Measurements from ENCODE around the gene NBPF3. TPM values are rescaled to one million over a fixed set of nuclear protein-coding genes. Genes with fewer than 3 reads are reported as not detected.

The NBPF3 gene
- total and polyA plus RNA-seq, 2 donors (not counting 3 experiments of a cell fraction or from before 2014, with no cell fraction given), result 3.3 to 6.5 TPM

DNA sequence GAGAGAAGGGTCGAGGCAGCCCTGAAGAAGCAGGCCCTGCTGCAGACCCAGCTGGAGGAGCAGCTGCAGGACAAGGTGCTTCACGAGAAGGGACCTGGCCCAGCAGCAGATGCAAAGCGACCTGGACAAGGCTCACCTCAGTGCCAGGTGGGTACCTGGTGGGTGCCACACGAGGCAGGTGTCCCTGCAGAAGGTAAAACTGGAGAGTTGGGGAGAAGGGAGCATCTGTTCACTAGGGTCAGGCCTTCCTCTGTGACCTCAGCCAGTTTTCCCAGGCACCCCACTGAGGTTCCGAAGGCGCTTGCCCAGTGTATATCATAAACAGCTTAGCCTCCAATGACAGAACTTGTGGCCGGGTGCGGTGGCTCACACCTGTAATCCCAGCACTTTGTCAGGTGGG lies 5.5 kb upstream of the NBPF3 start:
- FAIRE-seq, result no peak
- no peak overlapping the region for H3K27ac ChIP-seq (ENCODE audit: insufficient read depth, low read depth, low read length)
- TF ChIP-seq MYC (IDR thresholded peaks at IDR 0.05; ENCODE audit: low read depth, low read length) (no peak), FOS (IDR thresholded peaks at IDR 0.05; ENCODE audit: borderline replicate concordance, insufficient read depth, low read length) (no peak), CTCF (IDR thresholded peaks at IDR 0.05; ENCODE audit: extremely low read depth in 1 of 2, insufficient read depth in 1 of 2, low read depth in 1 of 2, low read length in 2 of 2) (no peak), EZH2 (IDR thresholded peaks at IDR 0.05; ENCODE audit: borderline replicate concordance, low read depth, low read length, severe bottlenecking) (no peak), GATA2 (IDR thresholded peaks at IDR 0.05; ENCODE audit: insufficient read depth, insufficient read length, low read depth, low read length) (no peak), POLR2A (IDR thresholded peaks at IDR 0.05; ENCODE audit: low read depth, low read length) (no peak), JUN (IDR thresholded peaks at IDR 0.05; ENCODE audit: borderline replicate concordance, insufficient read depth, insufficient read length, low read depth) (no peak), POLR2AphosphoS5 (IDR thresholded peaks at IDR 0.05; ENCODE audit: insufficient read depth, low read depth, low read length) (no peak)
- TF ChIP-seq, protein P1, sequence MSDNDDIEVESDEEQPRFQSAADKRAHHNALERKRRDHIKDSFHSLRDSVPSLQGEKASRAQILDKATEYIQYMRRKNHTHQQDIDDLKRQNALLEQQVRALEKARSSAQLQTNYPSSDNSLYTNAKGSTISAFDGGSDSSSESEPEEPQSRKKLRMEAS (IDR thresholded peaks at IDR 0.05; ENCODE audit: insufficient read depth, insufficient read length), result no peak
- no peaks in the 10 kb centered on the region for H3K79me2 ChIP-seq (ENCODE audit: control insufficient read depth, insufficient read depth, low read length)
- H3K36me3 ChIP-seq (ENCODE audit: control insufficient read depth in 2 of 2, extremely low read depth in 1 of 2, insufficient read depth in 2 of 2, low read length in 2 of 2), result no peaks in the 10 kb centered on the region
- H3K9me1 ChIP-seq (replicated peaks; ENCODE audit: control insufficient read depth, extremely low read depth, insufficient read depth, low read length), result no peaks in the 10 kb centered on the region
- no peaks in the 10 kb centered on the region for H4K20me1 ChIP-seq (replicated peaks; ENCODE audit: control insufficient read depth, extremely low read depth, insufficient read depth, low read length)
- CTCF ChIA-PET, result interaction anchor here (1.2 to 1.5 kb wide), 2 partner anchors 10 to 66 kb away, joined by 3 to 4 read pairs; no protein-coding TSS in a partner anchor
- no peak overlapping the region for H3K4me3 ChIP-seq (replicated peaks in 1 of 3; ENCODE audit: insufficient read depth in 1 of 3, low read depth in 1 of 3, low read length in 3 of 3)
- no peak overlapping the region for H3K4me2 ChIP-seq (ENCODE audit: insufficient read depth, low read length)
- DNase-seq (ENCODE audit: low read depth, low spot score), result no peak
- no peaks in the 10 kb centered on the region for H3K4me1 ChIP-seq (ENCODE audit: control insufficient read depth, extremely low read depth, insufficient read depth, low read length)
- H3K9me3 ChIP-seq (replicated peaks; ENCODE audit: control insufficient read depth, insufficient read depth, low read length), result no peaks in the 10 kb centered on the region
- intact Hi-C loops (cut with micrococcal nuclease) (no loop called here), dilution Hi-C loops (cut with MboI; ENCODE audit: extremely low pct_ligation_motif_present, low sequenced_read_pairs) (no loop called here)
- H3K27me3 ChIP-seq (ENCODE audit: control insufficient read depth in 2 of 2, insufficient read depth in 2 of 2, low read length in 2 of 2), result peaks cover 3% of the 10 kb centered on the region in 2 experiments
- H3K9ac ChIP-seq (replicated peaks; ENCODE audit: extremely low read depth, insufficient read depth, low read length), result no peak overlapping the region
- POLR2A ChIA-PET, result no interaction called here
- BruUV-seq (replicated peaks), result no TSS peak
- no peak overlapping the region for H2AFZ ChIP-seq (ENCODE audit: low read depth, low read length)
